HG03135 (cell line): ENCODE data around the gene DLG1.

Source experiments
- ATAC-seq: cut with Tn5 transposase; IDR thresholded peaks from one replicate; pipeline ENCODE4 v1.9.1; 2021; ENCODE audit warnings: mild to moderate bottlenecking, moderate library complexity; ENCODE audit not compliant: unreplicated experiment

The DLG1 gene

GRCh38 chr3:197298341-197298944 is at the start of gene DLG1:
Gene DLG1, minus strand, starts transcription at chr3:197298612. Its CDS starts 1,408 bp downstream, at chr3:197297204.
- peak; percentile 46 for ATAC-seq

GRCh38 chr3:197348014-197348413 is 49.6 kb upstream of the DLG1 start:
- ATAC-seq, result no peak

GRCh38 chr3:197345390-197345789 is 47.0 kb upstream of the DLG1 start:
- no peak for ATAC-seq

- no peak for ATAC-seq
These were observed 46.3 kb upstream of the DLG1 start for GRCh38 chr3:197344582-197345318.

GRCh38 chr3:197343656-197344408 is 45.4 kb upstream of the DLG1 start:
- ATAC-seq, result no peak

- ATAC-seq, result no peak
These were observed 44.7 kb upstream of the DLG1 start for GRCh38 chr3:197343111-197343510.

- ATAC-seq, result no peak
These were observed 42.1 kb upstream of the DLG1 start for GRCh38 chr3:197340521-197340871.

GRCh38 chr3:197339841-197340520 is 41.6 kb upstream of the DLG1 start:
- no peak for ATAC-seq

GRCh38 chr3:197338586-197338985 is 40.2 kb upstream of the DLG1 start:
- ATAC-seq, result no peak

- ATAC-seq, result no peak
These were observed 39.2 kb upstream of the DLG1 start for GRCh38 chr3:197337656-197338055.

- ATAC-seq, result no peak
These were observed 38.8 kb upstream of the DLG1 start for GRCh38 chr3:197337214-197337613.

- no peak for ATAC-seq
These were observed 37.9 kb upstream of the DLG1 start for GRCh38 chr3:197336348-197336747.

GRCh38 chr3:197335428-197336132 is 37.2 kb upstream of the DLG1 start:
- no peak for ATAC-seq

GRCh38 chr3:197333901-197334639 is 35.7 kb upstream of the DLG1 start:
- no peak for ATAC-seq

- no peak for ATAC-seq
These were observed 32.7 kb upstream of the DLG1 start for GRCh38 chr3:197331131-197331530.

GRCh38 chr3:197329382-197329781 is 31.0 kb upstream of the DLG1 start:
- ATAC-seq, result no peak

GRCh38 chr3:197328198-197328597 is 29.8 kb upstream of the DLG1 start:
- ATAC-seq, result no peak

- no peak for ATAC-seq
These were observed 29.3 kb upstream of the DLG1 start for GRCh38 chr3:197327701-197328100.

GRCh38 chr3:197325773-197326172 is 27.4 kb upstream of the DLG1 start:
- no peak for ATAC-seq

GRCh38 chr3:197322149-197322548 is 23.7 kb upstream of the DLG1 start:
- no peak for ATAC-seq
